HG03439 (cell line): Measurements from ENCODE around the gene RMRP.
"Not testable (repeated sequence)": the region's sequence is repeated elsewhere in the genome, so short reads cannot be mapped to it uniquely, and the experiment has no call there.

Source experiments
- ATAC-seq: cut with Tn5 transposase; IDR thresholded peaks from one replicate; pipeline ENCODE4 v1.9.1; 2021; ENCODE audit warnings: mild to moderate bottlenecking, moderate library complexity; ENCODE audit not compliant: unreplicated experiment

Gene RMRP

DNA sequence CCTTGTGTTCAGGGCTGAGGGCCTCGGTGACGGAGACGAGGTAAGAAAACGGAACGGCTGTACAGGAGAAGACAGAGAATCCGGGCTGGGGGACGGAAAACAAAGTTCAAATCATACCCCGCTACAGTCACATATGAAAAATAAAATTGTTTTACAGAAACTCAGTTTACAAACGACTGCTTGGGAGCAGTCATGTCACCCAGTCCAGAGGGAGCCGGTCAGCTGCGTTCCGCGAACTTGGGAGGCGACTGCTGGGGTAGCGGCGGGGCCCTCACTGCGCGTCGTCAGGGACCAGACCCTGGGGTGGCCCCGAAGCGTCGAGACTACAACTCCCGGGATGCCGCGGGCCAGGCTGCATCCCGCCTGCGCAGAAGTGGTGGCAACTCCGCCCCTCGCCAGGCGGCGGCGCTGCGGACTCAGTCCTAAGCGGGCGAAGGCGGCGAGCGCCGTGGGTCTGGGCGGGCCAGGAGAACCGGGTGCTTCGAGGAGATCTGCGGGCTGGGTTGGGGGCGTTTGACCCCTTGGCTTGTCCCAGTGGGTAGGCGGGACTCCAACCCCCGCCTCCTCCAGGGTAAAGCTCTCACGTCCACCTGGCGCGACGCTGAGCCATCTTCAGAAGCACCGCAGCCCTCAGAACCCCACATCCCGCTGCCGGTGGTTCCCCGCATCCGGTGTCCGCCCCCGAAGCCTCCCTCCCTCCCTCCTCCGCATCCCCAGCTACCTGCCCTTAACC, 11.1 kb downstream of the RMRP start:
- ATAC-seq = peak; percentile 92

- ATAC-seq = peak; percentile 12
Observed at GRCh38 chr9:35646153-35646532, 11.7 kb downstream of the RMRP start.

GRCh38 chr9:35645736-35646135, 12.1 kb downstream of the RMRP start:
- not testable (repeated sequence) for ATAC-seq

- ATAC-seq = no peak
Observed at GRCh38 chr9:35643046-35643445, 14.8 kb downstream of the RMRP start.

DNA sequence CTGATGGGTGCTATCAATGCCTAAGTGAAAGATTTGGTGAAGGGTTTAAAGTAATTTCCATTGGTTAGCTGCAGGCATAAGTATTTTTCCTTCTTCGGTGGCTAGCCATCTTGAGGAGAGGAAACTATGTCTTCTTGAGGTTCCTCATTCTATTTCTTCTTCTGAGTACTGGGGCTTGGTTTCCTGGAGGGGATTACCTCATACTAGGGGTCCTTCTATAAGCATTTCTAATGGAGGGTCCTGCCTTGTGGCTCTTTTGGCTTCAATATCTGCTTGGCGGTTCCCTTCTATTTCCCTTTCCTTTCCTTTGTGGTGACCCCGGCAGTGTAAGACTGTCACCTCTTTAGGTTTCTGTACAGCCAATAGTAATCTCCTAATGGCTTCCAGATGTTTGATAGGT, 16.3 kb downstream of the RMRP start:
- ATAC-seq = not testable (repeated sequence)

DNA sequence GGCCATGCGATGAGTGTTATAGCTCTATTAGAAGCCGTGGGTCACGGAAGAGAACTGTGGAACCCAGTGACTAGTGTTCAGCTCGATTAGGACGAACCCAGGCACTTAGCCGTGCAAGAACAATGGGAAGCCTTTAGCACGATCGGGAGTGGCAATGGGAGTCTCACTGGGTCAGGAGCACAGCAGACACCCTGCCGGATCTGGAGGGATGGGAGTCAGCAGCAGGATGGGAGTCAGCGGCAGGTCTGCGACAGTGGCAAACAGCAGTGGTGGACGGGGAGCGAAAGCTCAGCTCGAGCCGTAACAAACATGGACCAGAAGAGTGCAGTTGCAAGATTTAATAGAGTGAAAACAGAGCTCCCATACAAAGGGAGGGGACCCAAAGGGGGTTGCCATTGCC, 17.4 kb downstream of the RMRP start:
- not testable (repeated sequence) for ATAC-seq

GRCh38 chr9:35639631-35640030, 18.2 kb downstream of the RMRP start:
- ATAC-seq = no peak

- not testable (repeated sequence) for ATAC-seq
Observed at GRCh38 chr9:35639225-35639624, 18.6 kb downstream of the RMRP start.

GRCh38 chr9:35638751-35639150, 19.1 kb downstream of the RMRP start:
- not testable (repeated sequence) for ATAC-seq

- ATAC-seq = not testable (repeated sequence)
Observed at GRCh38 chr9:35637427-35637955, 20.3 kb downstream of the RMRP start.

DNA sequence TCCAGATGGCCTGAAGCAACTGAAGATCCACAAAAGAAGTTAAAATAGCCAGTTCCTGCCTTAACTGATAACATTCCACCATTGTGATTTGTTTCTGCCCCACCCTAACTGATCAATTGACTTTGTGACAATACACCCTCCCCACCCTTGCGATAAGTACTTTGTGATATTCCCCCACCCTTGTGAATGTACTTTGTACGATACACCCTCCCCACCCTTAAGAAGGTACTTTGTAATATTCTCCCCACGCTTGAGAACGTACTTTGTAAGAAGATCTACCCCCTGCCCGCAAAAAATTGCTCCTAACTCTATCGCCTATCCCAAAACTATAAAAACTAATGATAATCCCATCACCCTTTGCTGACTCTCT, 21.0 kb downstream of the RMRP start:
- ATAC-seq = not testable (repeated sequence)

DNA sequence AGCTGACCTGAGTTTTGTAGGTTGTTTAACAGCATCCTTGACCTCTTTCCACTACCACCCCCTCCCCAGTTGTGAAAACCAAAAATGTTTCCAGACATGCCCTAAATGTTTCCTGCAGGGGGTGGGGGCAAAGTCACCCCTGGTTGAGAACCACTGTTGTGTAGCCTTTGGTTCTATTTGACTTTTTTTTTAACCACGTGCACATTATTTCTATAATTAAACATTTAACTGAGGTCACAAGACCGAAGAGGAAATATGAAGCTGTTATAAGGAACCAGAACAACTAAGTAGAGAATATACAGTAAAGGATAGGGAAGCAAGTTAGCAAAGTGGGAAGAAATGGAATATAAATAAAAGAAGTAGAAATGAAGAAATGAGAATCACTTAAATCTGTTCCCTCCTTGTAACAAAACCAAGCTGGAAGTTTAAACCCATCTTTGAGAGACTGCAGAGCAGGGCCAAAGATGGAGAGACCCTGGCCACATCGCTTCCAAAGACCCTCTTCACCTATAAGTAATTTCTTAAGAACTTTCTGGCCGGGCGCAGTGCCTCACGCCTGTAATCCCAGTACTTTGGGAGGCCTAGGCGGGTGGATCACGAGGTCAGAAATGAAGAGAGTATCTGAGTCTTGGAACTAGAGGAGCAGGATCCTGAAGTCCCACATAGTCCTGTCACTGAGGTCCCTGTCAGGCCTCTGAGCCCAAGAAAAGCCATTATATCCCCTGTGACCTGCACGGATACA, 21.5 kb downstream of the RMRP start:
- ATAC-seq = no peak

DNA sequence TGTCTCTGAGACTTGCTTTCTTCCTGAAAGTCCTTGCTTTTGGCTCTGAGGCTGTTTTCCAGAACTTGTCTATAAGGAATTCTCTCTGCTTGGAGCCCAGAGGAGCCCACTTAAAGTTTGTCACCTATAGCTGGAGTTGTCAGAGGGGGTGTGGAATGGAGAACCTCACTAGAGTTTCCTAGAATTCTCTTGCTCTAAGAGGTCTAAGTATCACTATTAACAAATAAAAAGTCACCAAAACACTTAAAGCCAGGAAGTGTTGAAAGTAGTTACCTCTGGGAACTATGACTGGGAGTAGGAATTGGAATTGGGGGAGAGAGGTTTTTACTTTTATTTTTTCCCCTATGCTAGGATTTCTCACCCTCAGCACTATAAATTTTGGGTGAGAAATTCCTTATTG, 22.1 kb downstream of the RMRP start:
- ATAC-seq = no peak

DNA sequence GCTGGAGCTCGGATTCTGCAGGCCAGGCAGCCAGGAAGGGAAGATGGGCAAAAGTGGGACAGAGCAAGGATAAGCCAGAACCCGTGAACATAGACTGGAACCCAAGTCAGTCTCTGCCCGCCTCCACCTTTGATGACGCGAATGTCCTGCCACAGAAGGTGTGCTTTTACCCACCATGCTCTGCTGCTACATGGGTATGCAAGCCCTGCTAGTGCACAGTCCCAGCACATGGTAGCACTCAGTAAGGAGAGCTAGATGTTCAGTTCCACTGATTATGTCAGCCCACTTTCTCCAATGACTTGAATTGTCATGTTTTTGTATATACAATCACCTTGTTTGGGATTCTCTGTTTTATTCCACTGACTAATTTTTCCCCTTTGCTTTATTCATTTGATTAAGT, 28.2 kb downstream of the RMRP start:
- no peak for ATAC-seq

DNA sequence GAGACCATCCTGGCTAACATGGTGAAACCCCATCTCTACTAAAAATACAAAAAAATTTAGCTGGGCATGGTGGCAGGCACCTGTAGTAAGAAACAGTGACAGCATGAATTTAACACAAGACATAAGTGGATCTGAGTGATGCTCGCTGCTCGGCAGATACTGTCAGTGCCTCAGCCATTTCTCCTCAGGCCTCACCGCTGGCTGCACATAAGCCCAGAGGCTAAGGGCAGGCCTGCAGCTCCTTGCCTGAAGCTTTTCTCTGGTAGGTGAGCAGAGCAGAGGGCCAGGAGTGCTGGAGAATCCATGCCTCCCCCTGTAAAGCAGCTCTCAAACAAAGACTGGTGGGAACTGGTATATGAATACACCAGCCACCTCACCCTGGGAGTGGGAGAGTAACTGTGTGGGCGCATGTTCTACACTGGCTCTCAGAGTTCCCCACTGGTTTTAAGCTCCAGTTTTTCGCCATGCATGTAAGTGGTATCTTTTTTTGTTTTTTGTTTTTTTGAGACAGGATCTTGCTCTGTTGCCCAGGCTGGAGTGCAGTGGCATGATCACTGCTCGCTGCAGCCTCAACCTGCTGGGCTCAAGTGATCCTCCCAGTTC, 29.3 kb downstream of the RMRP start:
- ATAC-seq = no peak

- ATAC-seq = no peak
Observed at GRCh38 chr9:35627575-35627974, 30.2 kb downstream of the RMRP start.

GRCh38 chr9:35619800-35620158, 38.0 kb downstream of the RMRP start:
- peak; percentile 42 for ATAC-seq

DNA sequence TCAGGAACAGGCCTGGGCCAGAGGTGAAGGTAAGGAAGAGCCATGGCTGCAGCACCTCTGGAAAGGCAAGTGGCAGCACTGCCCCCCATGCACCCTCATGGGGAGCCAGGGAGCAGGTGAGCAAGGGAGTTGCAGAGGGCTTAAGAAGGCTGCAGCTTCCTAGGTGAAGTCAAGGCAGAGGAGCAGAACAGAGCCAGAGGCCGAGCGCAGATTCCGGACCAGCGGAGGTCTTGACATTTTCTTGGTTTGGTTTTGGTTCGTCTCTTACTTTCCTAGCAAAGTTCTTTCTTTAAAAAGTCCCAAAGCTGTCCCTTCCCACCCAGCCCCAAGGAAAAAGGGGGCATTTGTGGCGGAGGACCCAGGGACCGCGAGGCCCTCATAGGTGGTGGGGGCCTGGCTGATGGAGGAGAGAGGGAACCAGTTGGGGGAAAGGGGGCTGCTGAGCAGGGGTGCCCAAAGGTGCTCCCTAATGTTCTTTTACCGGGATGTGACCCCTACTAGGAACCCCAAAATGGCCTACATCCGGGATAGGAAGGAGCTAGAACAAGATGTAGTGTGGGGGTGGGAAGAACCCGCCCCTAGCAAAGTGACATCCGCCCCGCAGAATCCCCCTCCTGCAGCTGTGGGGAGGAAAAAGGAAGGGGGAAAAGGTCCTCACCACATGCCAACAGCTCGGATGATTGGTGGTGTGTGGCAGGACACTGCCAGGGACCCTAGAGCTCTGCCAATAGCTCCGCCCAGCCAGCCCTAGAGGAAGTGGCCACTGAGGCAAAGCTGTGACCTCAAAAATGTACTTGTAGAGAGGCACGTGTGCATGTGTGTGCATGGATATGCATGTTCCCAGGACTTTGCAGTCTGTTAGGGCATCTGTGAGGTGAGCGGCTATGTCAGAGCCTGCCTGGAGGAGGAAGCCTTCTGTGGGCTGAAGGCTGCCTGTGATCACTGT, 38.7 kb downstream of the RMRP start:
- peak; percentile 36 for ATAC-seq

GRCh38 chr9:35618325-35618727, 39.5 kb downstream of the RMRP start, which contains the start of gene CD72:
Gene CD72, minus strand, starts transcription at chr9:35618413. Its CDS starts 110 bp downstream, at chr9:35618303.
- ATAC-seq = no peak

DNA sequence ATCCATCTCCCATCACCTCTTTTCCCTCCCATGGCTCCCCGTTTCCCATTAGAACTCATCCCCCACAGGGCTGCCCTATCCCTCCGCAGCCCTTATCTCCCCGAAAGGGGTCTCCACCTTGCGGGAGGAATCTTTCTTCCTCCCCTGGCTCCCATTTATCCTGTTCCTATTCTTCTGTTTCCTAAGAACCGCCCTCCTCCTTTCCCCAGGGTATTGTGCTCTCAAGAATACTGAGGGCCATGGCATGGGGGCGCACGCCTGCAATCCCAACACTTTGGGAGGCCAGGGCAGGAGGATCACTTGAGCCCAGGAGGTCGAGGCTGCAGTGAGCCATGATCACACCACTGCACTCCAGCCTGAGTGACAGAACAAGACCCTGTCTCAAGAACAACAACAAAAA, 40.3 kb downstream of the RMRP start:
- no peak for ATAC-seq
